HEK293 (cell line): ENCODE measurements around the gene TOR2A.
A peak's percentile ranks its signal among the peaks of the same experiment; 100 is the strongest.

Experiments
- CTCF ChIA-PET: fragments of 350-600 bp; formaldehyde crosslinking; extraction: SDS; loops from one replicate; lab custom pipeline; 2021; ENCODE audit warnings: antibody characterized with exemption; lab: Yijun Ruan, JAX
- POLR2A ChIA-PET: fragments of 300-600 bp; formaldehyde crosslinking; extraction: SDS; loops from one replicate; lab custom pipeline; 2020; ENCODE audit warnings: antibody characterized with exemption, inconsistent platforms; lab: Yijun Ruan, JAX
- H3K27ac ChIP-seq: fragments of 200-500 bp; sonication (Bioruptor generic); 2 replicates; pipeline ENCODE4 v1.5.1; 2014; ENCODE audit warnings: low read depth, low read length, control low read depth, inconsistent platforms; ENCODE audit errors: extremely low read depth
- H3K36me3 ChIP-seq, 2 experiments: fragments of 200-500 bp in 1 of 2; sonication (Bioruptor generic) in 1 of 2; 1 replicate in 1 of 2; 2 replicates in 1 of 2; pipeline ENCODE4 v1.5.1; 2014 to 2017; ENCODE audit warnings: inconsistent platforms in 2 of 2, low read length in 2 of 2; ENCODE audit not compliant: control insufficient read depth in 2 of 2, insufficient read depth in 1 of 2
- H3K4me1 ChIP-seq: fragments of 200-500 bp; sonication (Bioruptor generic); 2 replicates; pipeline ENCODE4 v1.5.1; 2014; ENCODE audit warnings: mild to moderate bottlenecking, low read length, inconsistent platforms; ENCODE audit not compliant: control insufficient read depth, insufficient read depth
- H3K4me3 ChIP-seq: 2 replicates; pipeline ENCODE4 v1.5.1; 2011; ENCODE audit warnings: low read depth, mild to moderate bottlenecking, control low read depth, low read length, moderate library complexity
- H3K9me3 ChIP-seq: fragments of 200-500 bp; sonication (Bioruptor generic); 2 replicates; pipeline ENCODE4 v1.5.1; 2014; ENCODE audit warnings: low read depth, low read length, inconsistent platforms; ENCODE audit not compliant: control insufficient read depth, insufficient read depth
- MYNN ChIP-seq: fragments of 450-650 bp; formaldehyde crosslinking; IDR thresholded peaks from 2 replicates; pipeline ENCODE4 v1.5.1; 2016; ENCODE audit warnings: missing biosample characterization, missing genetic modification characterization, borderline replicate concordance
- PRDM10 ChIP-seq: fragments of 450-650 bp; formaldehyde crosslinking; IDR thresholded peaks from 2 replicates; pipeline ENCODE4 v1.5.1; 2016; ENCODE audit warnings: missing biosample characterization, missing genetic modification characterization
- PRDM2 ChIP-seq: fragments of 450-650 bp; formaldehyde crosslinking; IDR thresholded peaks from 2 replicates; pipeline ENCODE4 v1.5.1; 2016; ENCODE audit warnings: missing biosample characterization, missing genetic modification characterization, borderline replicate concordance
- SCRT2 ChIP-seq: fragments of 450-650 bp; formaldehyde crosslinking; IDR thresholded peaks from 2 replicates; pipeline ENCODE4 v1.5.1; 2016; ENCODE audit warnings: missing biosample characterization, missing genetic modification characterization
- ZBTB1 ChIP-seq: fragments of 450-650 bp; formaldehyde crosslinking; IDR thresholded peaks from 2 replicates; pipeline ENCODE4 v1.5.1; 2016; ENCODE audit warnings: missing biosample characterization, missing genetic modification characterization
- ZBTB49 ChIP-seq: fragments of 450-650 bp; formaldehyde crosslinking; IDR thresholded peaks from 2 replicates; pipeline ENCODE4 v1.5.1; 2016; ENCODE audit warnings: missing biosample characterization, missing genetic modification characterization, low read depth
- ZBTB6 ChIP-seq: fragments of 450-650 bp; formaldehyde crosslinking; IDR thresholded peaks from 2 replicates; pipeline ENCODE4 v1.5.1; 2017; ENCODE audit warnings: missing biosample characterization, missing genetic modification characterization
- ZFP3 ChIP-seq: fragments of 450-650 bp; formaldehyde crosslinking; IDR thresholded peaks from 2 replicates; pipeline ENCODE4 v1.5.1; 2016; ENCODE audit warnings: low read depth, missing biosample characterization, missing genetic modification characterization
- ZNF19 ChIP-seq: fragments of 450-650 bp; formaldehyde crosslinking; IDR thresholded peaks from 2 replicates; pipeline ENCODE4; 2016; ENCODE audit warnings: missing biosample characterization, missing genetic modification characterization, low read depth
- ZNF354C ChIP-seq: fragments of 450-650 bp; formaldehyde crosslinking; IDR thresholded peaks from 2 replicates; pipeline ENCODE4 v1.5.1; 2016; ENCODE audit warnings: missing biosample characterization, missing genetic modification characterization, low read depth, borderline replicate concordance
- ZNF473 ChIP-seq: fragments of 450-650 bp; formaldehyde crosslinking; IDR thresholded peaks from 2 replicates; pipeline ENCODE4 v1.5.1; 2017; ENCODE audit warnings: missing biosample characterization, missing genetic modification characterization
- ZNF558 ChIP-seq: fragments of 450-650 bp; formaldehyde crosslinking; IDR thresholded peaks from 2 replicates; pipeline ENCODE4 v1.5.1; 2016; ENCODE audit warnings: missing biosample characterization, missing genetic modification characterization
- ZNF791 ChIP-seq: fragments of 450-650 bp; formaldehyde crosslinking; IDR thresholded peaks from 2 replicates; pipeline ENCODE4 v1.5.1; 2016; ENCODE audit warnings: missing biosample characterization, missing genetic modification characterization
- ZSCAN16 ChIP-seq: fragments of 450-650 bp; formaldehyde crosslinking; IDR thresholded peaks from 2 replicates; pipeline ENCODE4 v1.5.1; 2016; ENCODE audit warnings: missing biosample characterization, missing genetic modification characterization
- ZSCAN5A ChIP-seq: fragments of 450-650 bp; formaldehyde crosslinking; IDR thresholded peaks from 2 replicates; pipeline ENCODE4 v1.5.1; 2016; ENCODE audit warnings: missing biosample characterization, missing genetic modification characterization

Gene TOR2A

GRCh38 chr9:127749090-127749787, 14.1 kb upstream of the TOR2A start (continued):
- TF ChIP-seq ZSCAN5A (no peak), SCRT2 (no peak), ZFP3 (tag by site-specific recombination) (no peak), ZBTB1 (no peak), PRDM2 (tag by site-specific recombination) (no peak)
- TF ChIP-seq, all 188 proteins: peak for 0

- TF ChIP-seq ZNF791 (no peak), PRDM10 (tag by site-specific recombination) (peak; percentile 82)
- ChIA-PET CTCF (interaction anchor here (0.9 to 1.9 kb wide), 4 partner anchors 9 to 158 kb away, joined by 3 to 8 read pairs (median 4); partner anchors contain the start of gene TOR2A), POLR2A (no interaction called here)
- H3K27ac ChIP-seq = no peak overlapping the region
- no peak overlapping the region for H3K4me3 ChIP-seq
- H3K36me3 ChIP-seq = no peaks in the 10 kb centered on the region
- no peaks in the 10 kb centered on the region for H3K4me1 ChIP-seq
- H3K9me3 ChIP-seq = no peaks in the 10 kb centered on the region
These were observed 12.0 kb upstream of the TOR2A start for GRCh38 chr9:127746959-127747569.

- H3K36me3 ChIP-seq = no peaks in the 10 kb centered on the region
- H3K9me3 ChIP-seq = no peaks in the 10 kb centered on the region
- ChIA-PET POLR2A (no interaction called here), CTCF (interaction anchor here (0.6 to 1.0 kb wide), 4 partner anchors 10 to 176 kb away, joined by 3 to 4 read pairs (median 3); partner anchors contain the start of gene TOR2A)
- H3K4me3 ChIP-seq = no peak overlapping the region
- no peak overlapping the region for H3K27ac ChIP-seq
- H3K4me1 ChIP-seq = no peaks in the 10 kb centered on the region
- no peak for TF ChIP-seq ZNF473 (tag by site-specific recombination)
- TF ChIP-seq MYNN = no peak
- TF ChIP-seq ZNF558 (tag by site-specific recombination) = no peak
- TF ChIP-seq ZBTB49 (tag by site-specific recombination) = no peak
- no peak for TF ChIP-seq ZSCAN16
- no peak for TF ChIP-seq ZNF19 (tag by site-specific recombination)
- TF ChIP-seq ZNF354C (tag by site-specific recombination) = no peak
- no peak for TF ChIP-seq ZBTB6 (tag by site-specific recombination)
These were observed 9.5 kb upstream of the TOR2A start for GRCh38 chr9:127744398-127745110.
